WERI-Rb-1 (cell line): ENCODE results near the gene ARHGAP19.

ENCODE experiments used
- DNase-seq: peaks from one replicate; pipeline ENCODE4 v3.0.0-alpha.2; 2020
- H3K27ac ChIP-seq: fragments of 250-450 bp; sonication (Bioruptor Pico); 2 replicates; pipeline ENCODE4 v1.5.1; 2020; ENCODE audit warnings: mild to moderate bottlenecking, moderate library complexity
- H3K27me3 ChIP-seq: fragments of 250-450 bp; sonication (Bioruptor Pico); 2 replicates; pipeline ENCODE4 v1.5.1; 2021; ENCODE audit warnings: mild to moderate bottlenecking, low read depth, moderate library complexity; ENCODE audit not compliant: insufficient read depth, severe bottlenecking
- H3K36me3 ChIP-seq: fragments of 250-450 bp; sonication (Bioruptor Pico); 2 replicates; pipeline ENCODE4 v1.5.1; 2020; ENCODE audit warnings: mild to moderate bottlenecking, moderate library complexity
- H3K4me3 ChIP-seq: 2 replicates; pipeline ENCODE4 v1.5.1; 2011; ENCODE audit warnings: low read depth, mild to moderate bottlenecking, control low read depth, low read length
- H3K9me3 ChIP-seq: fragments of 250-450 bp; sonication (Bioruptor Pico); 2 replicates; pipeline ENCODE4 v1.5.1; 2021; ENCODE audit warnings: mild to moderate bottlenecking, moderate library complexity; ENCODE audit not compliant: severe bottlenecking
- CTCF ChIP-seq: IDR thresholded peaks from 2 replicates; pipeline ENCODE4 v1.5.1; 2011; ENCODE audit warnings: low read depth, mild to moderate bottlenecking, control low read depth, inconsistent platforms, low read length

Gene ARHGAP19

GRCh38 chr10:97178074-97178473 lies 114.4 kb downstream of the ARHGAP19 start:
- no peak overlapping the region for H3K4me3 ChIP-seq
- no peak overlapping the region for H3K27ac ChIP-seq
- H3K27me3 ChIP-seq: no peaks in the 10 kb centered on the region
- TF ChIP-seq CTCF: no peak
- H3K36me3 ChIP-seq: no peaks in the 10 kb centered on the region
- H3K9me3 ChIP-seq: no peaks in the 10 kb centered on the region
- no peak for DNase-seq

- Histone ChIP-seq H3K36me3 (no peaks in the 10 kb centered on the region), H3K4me3 (no peak overlapping the region)
Observed at GRCh38 chr10:97176226-97176625, 116.2 kb downstream of the ARHGAP19 start.

GRCh38 chr10:97175586-97175985 lies 116.9 kb downstream of the ARHGAP19 start:
- Histone ChIP-seq H3K9me3 (no peaks in the 10 kb centered on the region), H3K27me3 (no peaks in the 10 kb centered on the region), H3K4me3 (no peak overlapping the region), H3K27ac (no peak overlapping the region), H3K36me3 (no peaks in the 10 kb centered on the region)
- TF ChIP-seq CTCF: no peak
- DNase-seq: no peak

More at GRCh38 chr10:97176226-97176625, 116.2 kb downstream of the ARHGAP19 start:
- no peaks in the 10 kb centered on the region for H3K9me3 ChIP-seq
- H3K27ac ChIP-seq: no peak overlapping the region
- no peaks in the 10 kb centered on the region for H3K27me3 ChIP-seq
- no peak for DNase-seq
- TF ChIP-seq CTCF: no peak

GRCh38 chr10:97174941-97175340 lies 117.5 kb downstream of the ARHGAP19 start:
- TF ChIP-seq CTCF: no peak

GRCh38 chr10:97174276-97174775 lies 118.1 kb downstream of the ARHGAP19 start:
- Histone ChIP-seq H3K27ac (no peak overlapping the region), H3K27me3 (no peaks in the 10 kb centered on the region)

More at GRCh38 chr10:97174941-97175340, 117.5 kb downstream of the ARHGAP19 start:
- Histone ChIP-seq H3K27me3 (no peaks in the 10 kb centered on the region), H3K27ac (no peak overlapping the region), H3K9me3 (no peaks in the 10 kb centered on the region), H3K36me3 (no peaks in the 10 kb centered on the region), H3K4me3 (no peak overlapping the region)
- no peak for DNase-seq

More at GRCh38 chr10:97174276-97174775, 118.1 kb downstream of the ARHGAP19 start:
- Histone ChIP-seq H3K36me3 (no peaks in the 10 kb centered on the region), H3K4me3 (no peak overlapping the region), H3K9me3 (no peaks in the 10 kb centered on the region)
- no peak for TF ChIP-seq CTCF
- DNase-seq: no peak
